Small intestine (tissue), 7 donors: Measurements from ENCODE around the gene ERC2. TPM values are rescaled to one million over a fixed set of nuclear protein-coding genes. Genes with fewer than 3 reads are reported as not detected.

Experiments
- DNase-seq, 2 donors: peaks; one replicate each; pipeline versions ENCODE4 v3.0.0 to v3.0.0-alpha.2; 2013
- FAIRE-seq: peaks from 2 replicates; lab custom pipeline; 2012; peaks lifted over from hg19 to GRCh38; lab: Jason Lieb, UNC
- H3K27ac ChIP-seq, 3 donors: one replicate each; pipeline ENCODE4 v1.5.1; 2013; ENCODE audit warnings: low read length in 2 of 3, mild to moderate bottlenecking in 2 of 3, control low read depth in 1 of 3, inconsistent platforms in 1 of 3, low read depth in 1 of 3, moderate library complexity in 1 of 3
- H3K27me3 ChIP-seq, 3 donors: one replicate each; pipeline ENCODE4 v1.6.1; 2013; ENCODE audit warnings: low read length in 3 of 3, inconsistent platforms in 1 of 3; ENCODE audit not compliant: control insufficient read depth in 3 of 3, insufficient read depth in 3 of 3
- H3K36me3 ChIP-seq, 3 donors: one replicate each; pipeline ENCODE4 v1.6.1; 2013; ENCODE audit warnings: low read length in 3 of 3, inconsistent platforms in 1 of 3, low read depth in 1 of 3, mild to moderate bottlenecking in 1 of 3, moderate library complexity in 1 of 3; ENCODE audit not compliant: control insufficient read depth in 3 of 3, insufficient read depth in 2 of 3
- H3K4me1 ChIP-seq, 3 donors: one replicate each; pipeline ENCODE4 v1.6.1; 2013; ENCODE audit warnings: low read length in 2 of 3, inconsistent platforms in 1 of 3, low read depth in 1 of 3, mild to moderate bottlenecking in 1 of 3, moderate library complexity in 1 of 3; ENCODE audit not compliant: control insufficient read depth in 3 of 3, insufficient read depth in 2 of 3
- H3K4me3 ChIP-seq, 3 donors: one replicate each; pipeline ENCODE4 v1.5.1; 2013; ENCODE audit warnings: low read length in 3 of 3, control low read depth in 1 of 3, inconsistent platforms in 1 of 3, low read depth in 1 of 3, mild to moderate bottlenecking in 1 of 3, moderate library complexity in 1 of 3
- H3K9me3 ChIP-seq, 2 donors: one replicate each; pipeline ENCODE4 v1.6.1; 2013; ENCODE audit warnings: low read depth in 1 of 2, low read length in 1 of 2; ENCODE audit not compliant: control insufficient read depth in 2 of 2, insufficient read depth in 1 of 2
- WGBS, 3 donors: extraction: QIAGEN DNeasy Blood & Tissue Kit; methylation state at CpG; one replicate each; pipeline ENCODE4 v1.1.7; 2013; 5-methylcytosine and 5-hydroxymethylcytosine counted together
- polyA plus RNA-seq, 4 donors: library from polyadenylated mRNA; stranded (reverse) in 3 of 4; unstranded in 1 of 4; fragments of 200-250 nt in 3 of 4; fragments of 120-200 nt in 1 of 4; gene quantifications; one replicate each; pipeline versions ENCODE4 v1.2.1 to v1.2.3, GENCODE V29; 2013
- donor health status: healthy with polysubstance abuse.
- donor health status: control.
- donor health status: control.
- donor health status: Bipolar disorder and iron deficiency.
- donor health status: healthy.

The ERC2 gene
- polyA plus RNA-seq, 4 donors, result 0.73 to 2.0 TPM; not detected in 2

DNA sequence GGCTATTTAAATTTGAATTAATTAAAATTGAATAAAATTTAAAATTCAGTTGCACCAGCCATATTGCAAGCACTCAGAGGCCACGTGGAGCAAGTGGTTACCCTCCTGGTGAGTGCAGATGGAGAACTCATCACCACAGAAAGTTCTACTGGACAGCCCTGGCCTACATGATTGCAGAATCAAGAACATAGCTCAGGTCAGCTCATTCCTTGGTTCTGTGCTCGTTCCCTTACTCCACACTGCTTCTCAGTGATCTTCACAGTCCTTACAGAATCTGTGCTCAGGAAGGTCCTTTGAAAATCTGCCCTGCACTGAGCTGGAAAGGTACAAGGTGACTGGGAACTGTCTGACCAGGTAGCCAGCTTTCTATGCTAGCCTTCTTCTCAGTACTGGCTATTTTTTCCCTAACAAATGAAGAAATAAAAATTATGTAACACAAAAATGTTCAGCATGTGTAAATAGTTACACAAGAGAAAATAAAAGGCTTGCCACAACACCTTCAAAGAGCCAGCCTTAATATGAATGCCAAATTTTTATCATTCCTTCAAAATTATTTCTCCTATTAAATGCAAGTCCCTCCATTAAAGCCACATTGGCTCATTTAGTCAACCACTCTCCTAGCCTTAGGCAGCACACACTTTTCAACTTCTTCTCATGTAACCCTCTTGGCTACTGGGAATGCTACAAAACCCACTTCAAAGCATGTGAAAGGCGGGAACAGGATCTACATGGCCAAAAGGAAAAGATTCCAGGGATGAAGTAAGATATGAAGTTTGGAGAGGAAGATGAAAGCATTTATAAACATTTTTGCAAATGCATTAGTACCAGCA lies 654.8 kb downstream of the ERC2 start:
- no peaks in the 10 kb centered on the region for H3K36me3 ChIP-seq
- H3K4me1 ChIP-seq, result no peaks in the 10 kb centered on the region
- H3K27ac ChIP-seq, result no peak overlapping the region
- no peaks in the 10 kb centered on the region for H3K9me3 ChIP-seq
- H3K27me3 ChIP-seq, result no peaks in the 10 kb centered on the region
- FAIRE-seq (no peak), DNase-seq (no peak)
- 20 to 63% (median 28%) methylated on average over 3 of the region's 3 CpGs for WGBS, 3 donors
- no peak overlapping the region for H3K4me3 ChIP-seq

DNA sequence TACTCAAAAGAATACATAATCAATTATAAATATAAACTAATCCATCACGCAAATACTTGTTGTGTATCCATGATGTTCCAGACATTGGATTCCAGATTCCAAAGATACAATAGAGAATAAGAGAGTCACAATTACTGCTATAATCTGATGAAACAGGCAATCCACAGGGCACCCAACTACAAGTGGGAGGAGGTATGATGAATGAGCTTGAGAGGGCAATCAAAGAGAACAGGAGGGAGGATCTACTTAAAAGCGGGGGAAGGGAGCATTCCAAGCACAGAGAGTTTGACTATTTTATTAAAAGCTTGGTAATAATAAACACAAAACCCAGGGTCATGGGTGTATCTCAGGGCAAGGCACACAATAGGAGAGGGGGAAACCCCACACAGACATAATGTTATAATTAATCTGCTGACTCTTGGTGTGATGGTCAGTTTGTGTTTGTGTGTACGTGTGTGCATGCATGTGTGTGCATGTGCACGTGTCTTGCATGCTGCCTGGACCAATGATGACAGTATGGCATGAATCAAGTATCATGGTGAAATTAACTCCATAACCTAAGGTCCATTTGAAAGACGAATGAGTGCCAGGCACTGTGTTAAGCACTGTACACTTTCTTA lies 655.8 kb downstream of the ERC2 start:
- DNase-seq (no peak), FAIRE-seq (no peak)
- H3K27me3 ChIP-seq, result no peaks in the 10 kb centered on the region
- H3K9me3 ChIP-seq, result no peaks in the 10 kb centered on the region
- no peaks in the 10 kb centered on the region for H3K36me3 ChIP-seq
- no peak overlapping the region for H3K27ac ChIP-seq
- 78 to 88% (median 81%) methylated on average over 5 of the region's 5 CpGs for WGBS, 3 donors
- no peaks in the 10 kb centered on the region for H3K4me1 ChIP-seq
- no peak overlapping the region for H3K4me3 ChIP-seq

DNA sequence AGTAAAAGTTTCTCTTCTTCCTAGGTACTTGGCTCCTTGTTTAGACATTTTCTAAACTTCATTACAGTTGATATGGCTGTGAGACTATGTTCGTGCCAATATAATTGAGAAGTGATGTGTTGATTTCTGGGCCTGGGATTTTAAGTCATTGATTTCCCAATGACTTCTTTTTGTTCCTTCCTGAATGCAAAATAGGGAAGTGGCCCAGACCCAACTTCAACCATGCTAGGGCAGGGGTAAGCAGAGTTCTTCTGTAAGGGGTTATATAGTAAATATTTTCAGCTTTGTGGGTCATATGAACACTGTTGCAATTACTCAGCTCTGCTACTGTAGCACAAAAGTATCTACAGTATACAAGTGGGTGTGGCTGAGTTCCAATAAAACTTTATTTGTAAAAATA lies 661.1 kb downstream of the ERC2 start:
- Histone ChIP-seq H3K9me3 (no peaks in the 10 kb centered on the region), H3K27me3 (no peaks in the 10 kb centered on the region), H3K27ac (no peak overlapping the region), H3K4me1 (no peaks in the 10 kb centered on the region), H3K4me3 (no peak overlapping the region), H3K36me3 (no peaks in the 10 kb centered on the region)
- no peak for DNase-seq
- FAIRE-seq, result no peak
- 76 to 87% (median 78%) methylated on average over 1 of the region's 1 CpG for WGBS, 3 donors

DNA sequence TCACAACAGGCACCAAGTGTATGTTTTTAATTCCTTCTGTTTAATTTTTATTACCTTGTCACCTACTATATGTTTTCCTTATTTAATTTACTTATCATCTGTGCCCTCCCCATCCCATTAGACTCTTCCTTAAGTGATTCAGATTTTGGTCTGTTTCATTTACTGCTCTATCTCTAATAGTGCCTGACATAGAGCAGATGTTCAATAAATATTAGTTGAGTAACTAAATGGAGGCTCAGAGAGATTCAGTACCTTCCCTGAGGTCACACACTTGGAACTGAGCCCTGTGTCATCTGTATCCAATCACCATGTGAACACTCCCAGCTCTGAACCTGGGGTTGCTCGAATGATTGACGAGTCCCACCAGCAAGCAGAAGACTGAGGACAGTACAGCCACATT lies 663.1 kb downstream of the ERC2 start:
- DNase-seq (no peak), FAIRE-seq (no peak)
- 81 to 89% (median 83%) methylated on average over 2 of the region's 2 CpGs for WGBS, 3 donors
- no peaks in the 10 kb centered on the region for H3K4me1 ChIP-seq
- H3K4me3 ChIP-seq, result no peak overlapping the region
- no peaks in the 10 kb centered on the region for H3K27me3 ChIP-seq
- no peaks in the 10 kb centered on the region for H3K36me3 ChIP-seq
- H3K27ac ChIP-seq, result no peak overlapping the region
- H3K9me3 ChIP-seq, result no peaks in the 10 kb centered on the region

DNA sequence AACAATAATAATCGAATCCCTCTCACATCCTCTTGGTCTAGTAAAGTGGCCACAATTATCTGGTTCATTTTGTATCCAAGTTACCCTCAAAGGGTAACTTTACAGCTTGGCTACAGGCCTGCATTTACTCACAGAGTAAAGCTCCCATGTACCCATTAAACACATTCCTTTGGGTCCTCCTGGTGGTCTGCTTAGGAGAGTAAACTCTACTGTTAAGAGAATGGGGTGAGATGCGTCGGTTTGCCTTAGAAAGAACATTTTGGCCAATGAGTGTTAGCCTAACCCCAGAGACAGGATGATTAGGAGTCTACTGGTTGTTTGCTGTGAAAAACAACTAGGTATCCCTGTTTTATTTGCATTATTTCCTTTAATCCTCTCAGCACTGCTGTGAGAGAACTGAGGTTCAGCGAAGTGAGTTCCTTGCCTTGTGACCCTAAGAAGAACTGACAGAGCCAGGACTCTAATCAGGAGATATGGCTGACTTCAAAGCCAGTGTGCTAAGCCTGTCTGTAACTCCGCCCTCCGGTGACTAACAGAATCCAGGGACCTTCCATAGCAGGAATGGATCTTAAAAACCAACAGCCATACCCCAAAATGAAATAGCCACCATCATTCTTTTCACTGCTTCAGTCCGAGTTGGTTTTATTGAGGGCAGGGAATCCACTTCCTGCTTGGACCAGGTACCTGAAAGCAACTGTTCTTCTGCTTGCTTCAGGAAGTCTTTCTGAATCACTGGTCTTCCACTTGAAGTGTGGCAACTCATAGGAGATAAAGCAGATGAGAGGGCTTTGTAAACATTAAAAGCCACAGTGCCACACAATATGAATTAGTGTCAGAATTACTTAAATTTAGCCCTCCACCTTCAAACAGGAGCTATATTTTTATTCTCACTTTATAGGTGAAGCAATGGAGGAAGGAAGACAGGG lies 663.8 kb downstream of the ERC2 start:
- H3K4me1 ChIP-seq, result no peaks in the 10 kb centered on the region
- DNase-seq (no peak), FAIRE-seq (no peak)
- H3K4me3 ChIP-seq, result no peak overlapping the region
- no peaks in the 10 kb centered on the region for H3K36me3 ChIP-seq
- 66 to 79% (median 70%) methylated on average over 7 of the region's 7 CpGs for WGBS, 3 donors
- no peak overlapping the region for H3K27ac ChIP-seq
- no peaks in the 10 kb centered on the region for H3K27me3 ChIP-seq
- no peaks in the 10 kb centered on the region for H3K9me3 ChIP-seq

DNA sequence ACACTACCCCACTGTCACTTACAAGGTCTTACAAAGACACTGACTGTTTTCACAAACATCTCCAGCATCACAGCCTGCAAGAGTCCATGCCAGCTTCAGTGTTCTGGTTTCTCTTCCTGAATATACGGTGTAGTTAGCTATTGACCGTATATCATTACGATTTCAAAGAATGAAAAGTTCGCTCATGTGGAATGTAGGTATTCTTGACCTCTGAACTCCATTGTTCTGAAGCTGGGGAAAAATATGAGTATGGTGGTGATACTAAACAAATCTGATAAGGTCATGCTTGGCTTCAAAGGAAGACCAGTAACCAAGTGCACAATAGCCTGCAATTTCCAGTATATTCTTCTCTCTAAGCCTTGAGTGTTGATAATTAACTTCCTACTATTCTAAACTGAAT lies 665.5 kb downstream of the ERC2 start:
- FAIRE-seq, result no peak
- no peaks in the 10 kb centered on the region for H3K27me3 ChIP-seq
- H3K36me3 ChIP-seq, result no peaks in the 10 kb centered on the region
- DNase-seq, result no peak
- no peak overlapping the region for H3K4me3 ChIP-seq
- H3K27ac ChIP-seq, result no peak overlapping the region
- no peaks in the 10 kb centered on the region for H3K9me3 ChIP-seq
- H3K4me1 ChIP-seq, result no peaks in the 10 kb centered on the region
- WGBS, 3 donors, result 74 to 84% (median 80%) methylated on average over 4 of the region's 4 CpGs

DNA sequence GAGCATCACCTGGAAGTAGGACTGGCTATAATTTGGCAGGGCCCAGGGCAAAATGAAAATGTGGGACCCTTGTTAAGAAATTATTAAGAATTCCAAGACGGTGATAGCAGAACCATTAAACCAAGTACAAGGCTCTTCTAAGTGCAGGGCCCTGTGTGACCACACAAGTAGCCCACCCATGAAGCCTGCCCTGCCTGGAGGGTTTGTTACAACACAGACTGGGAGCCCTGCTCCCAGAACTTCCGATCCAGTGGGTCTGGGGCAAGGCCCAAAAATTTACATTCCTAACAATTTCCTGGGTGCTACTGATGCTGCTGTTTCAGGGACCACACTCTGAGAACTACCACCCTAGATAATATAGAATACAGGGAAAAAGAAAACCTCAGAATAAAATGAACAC lies 666.6 kb downstream of the ERC2 start:
- Histone ChIP-seq H3K4me3 (no peak overlapping the region), H3K9me3 (no peaks in the 10 kb centered on the region), H3K36me3 (no peaks in the 10 kb centered on the region), H3K27me3 (no peaks in the 10 kb centered on the region), H3K27ac (no peak overlapping the region), H3K4me1 (no peaks in the 10 kb centered on the region)
- 82 to 89% (median 82%) methylated on average over 2 of the region's 2 CpGs for WGBS, 3 donors
- DNase-seq (no peak), FAIRE-seq (no peak)

DNA sequence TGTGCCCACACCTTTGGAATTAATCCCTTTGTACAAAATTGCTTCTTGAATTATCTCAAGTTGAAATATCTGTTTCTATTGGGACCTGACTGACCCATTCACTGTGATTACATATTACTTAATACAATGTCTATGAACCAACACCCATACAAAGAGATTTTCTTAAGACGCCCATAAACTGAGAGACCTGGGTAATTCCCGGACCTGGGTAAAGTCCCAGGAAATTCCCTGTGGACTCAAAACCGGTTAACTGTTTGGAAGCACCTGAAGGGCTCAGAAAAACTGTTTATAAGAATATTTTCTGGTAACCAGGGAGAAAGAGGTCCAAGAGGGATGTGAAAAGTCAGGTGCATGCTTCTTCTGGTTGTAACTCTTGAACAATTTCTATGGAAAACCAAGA lies 667.2 kb downstream of the ERC2 start:
- Histone ChIP-seq H3K4me3 (no peak overlapping the region), H3K36me3 (no peaks in the 10 kb centered on the region), H3K27me3 (no peaks in the 10 kb centered on the region), H3K4me1 (no peaks in the 10 kb centered on the region), H3K9me3 (no peaks in the 10 kb centered on the region), H3K27ac (no peak overlapping the region)
- FAIRE-seq (no peak), DNase-seq (no peak)
- WGBS, 3 donors, result 28 to 78% (median 40%) methylated on average over 3 of the region's 3 CpGs
